Karpas-422 (cell line): ENCODE results near the gene MRPL54. TPM values are rescaled to one million over a fixed set of nuclear protein-coding genes. Genes with fewer than 3 reads are reported as not detected.

Experiments used
- DNase-seq: peaks from one replicate; pipeline ENCODE4 v3.0.0-alpha.2; 2015
- H2AFZ ChIP-seq: fragments of 200-600 bp; sonication (generic); 2 replicates; pipeline ENCODE4 v1.6.1; 2014; ENCODE audit warnings: antibody characterized with exemption, low read length, mixed read lengths
- H3K27ac ChIP-seq: fragments of 200-600 bp; sonication (generic); 2 replicates; pipeline ENCODE4 v1.5.1; 2014; ENCODE audit warnings: mild to moderate bottlenecking, low read length, moderate library complexity
- H3K27me3 ChIP-seq: fragments of 200-600 bp; sonication (generic); 2 replicates; pipeline ENCODE4 v1.6.1; 2014; ENCODE audit warnings: low read length, mixed read lengths
- H3K36me3 ChIP-seq: fragments of 200-600 bp; sonication (generic); 2 replicates; pipeline ENCODE4 v1.6.1; 2014; ENCODE audit warnings: low read length, mixed read lengths; ENCODE audit not compliant: insufficient read depth
- H3K4me1 ChIP-seq: fragments of 200-600 bp; sonication (generic); 2 replicates; pipeline ENCODE4 v1.6.1; 2014; ENCODE audit warnings: mild to moderate bottlenecking, low read length, mixed read lengths
- H3K4me2 ChIP-seq: fragments of 200-600 bp; sonication (generic); 2 replicates; pipeline ENCODE4 v1.6.1; 2014; ENCODE audit warnings: low read length, low read depth, mild to moderate bottlenecking; ENCODE audit not compliant: poor library complexity, severe bottlenecking
- H3K4me3 ChIP-seq: fragments of 200-600 bp; sonication (generic); 2 replicates; pipeline ENCODE4 v1.5.1; 2014; ENCODE audit warnings: mild to moderate bottlenecking, antibody characterized with exemption, low read length, mixed read lengths
- H3K79me2 ChIP-seq: fragments of 200-600 bp; sonication (generic); 2 replicates; pipeline ENCODE4 v1.6.1; 2014; ENCODE audit warnings: mild to moderate bottlenecking, low read length, mixed read lengths
- H3K9ac ChIP-seq: fragments of 200-600 bp; sonication (generic); 2 replicates; pipeline ENCODE4 v1.6.0; 2014; ENCODE audit warnings: low read length
- H3K9me2 ChIP-seq: fragments of 200-600 bp; sonication (generic), shearing (Covaris generic); replicated peaks from 2 replicates; pipeline ENCODE4 v1.6.0; 2014; ENCODE audit warnings: mild to moderate bottlenecking, low read length, moderate library complexity; ENCODE audit not compliant: insufficient read depth
- H3K9me3 ChIP-seq: fragments of 300-700, 200-600 bp; sonication (generic); 2 replicates; pipeline ENCODE4 v1.6.1; 2014; ENCODE audit warnings: low read length, mixed read lengths
- H4K20me1 ChIP-seq: fragments of 200-600 bp; sonication (generic); 2 replicates; pipeline ENCODE4 v1.6.1; 2014; ENCODE audit warnings: mild to moderate bottlenecking, antibody characterized with exemption, low read length, low read depth; ENCODE audit not compliant: insufficient read depth
- total RNA-seq: library from RNA; depleted of rRNA; stranded (reverse); fragments of >200 nt; shearing (Covaris generic); gene quantifications from 2 replicates; pipeline ENCODE4 v1.2.3, GENCODE V29; 2014; ENCODE audit warnings: low replicate concordance

MRPL54 gene
- total RNA-seq, 1 experiment from 2014 or later = 44.2 TPM

- Histone ChIP-seq H3K27me3 (no peaks in the 10 kb centered on the region), H3K9me3 (no peaks in the 10 kb centered on the region), H3K79me2 (no peaks in the 10 kb centered on the region), H3K4me1 (no peaks in the 10 kb centered on the region), H4K20me1 (no peaks in the 10 kb centered on the region), H3K4me2 (no peak overlapping the region), H3K27ac (no peak overlapping the region), H3K9ac (no peak overlapping the region), H3K36me3 (no peaks in the 10 kb centered on the region), H3K4me3 (no peak overlapping the region), H2AFZ (no peak overlapping the region), H3K9me2 (no peaks in the 10 kb centered on the region)
- DNase-seq = no peak
These were observed 6.2 kb downstream of the MRPL54 start for GRCh38 chr19:3768748-3769099.

GRCh38 chr19:3769494-3769893, 7.0 kb downstream of the MRPL54 start:
- Histone ChIP-seq H4K20me1 (no peaks in the 10 kb centered on the region), H3K36me3 (no peaks in the 10 kb centered on the region), H3K4me1 (no peaks in the 10 kb centered on the region), H3K9me2 (no peaks in the 10 kb centered on the region), H3K9ac (no peak overlapping the region), H3K27ac (no peak overlapping the region), H3K9me3 (no peaks in the 10 kb centered on the region), H3K79me2 (no peaks in the 10 kb centered on the region), H2AFZ (no peak overlapping the region), H3K4me3 (no peak overlapping the region), H3K4me2 (no peak overlapping the region), H3K27me3 (no peaks in the 10 kb centered on the region)
- no peak for DNase-seq

GRCh38 chr19:3770136-3770999, 7.9 kb downstream of the MRPL54 start:
- no peak overlapping the region for H3K27ac ChIP-seq
- H3K27me3 ChIP-seq = no peaks in the 10 kb centered on the region
- H3K36me3 ChIP-seq = no peaks in the 10 kb centered on the region
- no peak overlapping the region for H3K9ac ChIP-seq
- H3K9me2 ChIP-seq = no peaks in the 10 kb centered on the region
- no peak for DNase-seq
- H3K4me1 ChIP-seq = no peaks in the 10 kb centered on the region
- H3K4me2 ChIP-seq = no peak overlapping the region
- H3K79me2 ChIP-seq = no peaks in the 10 kb centered on the region
- H2AFZ ChIP-seq = no peak overlapping the region
- no peaks in the 10 kb centered on the region for H4K20me1 ChIP-seq
- H3K9me3 ChIP-seq = no peaks in the 10 kb centered on the region
- no peak overlapping the region for H3K4me3 ChIP-seq

GRCh38 chr19:3771000-3771905, 8.8 kb downstream of the MRPL54 start:
- no peak overlapping the region for H3K4me2 ChIP-seq
- H3K9ac ChIP-seq = no peak overlapping the region
- H3K79me2 ChIP-seq = no peaks in the 10 kb centered on the region
- no peak overlapping the region for H2AFZ ChIP-seq
- H3K27ac ChIP-seq = no peak overlapping the region
- no peaks in the 10 kb centered on the region for H3K9me2 ChIP-seq
- H3K4me3 ChIP-seq = no peak overlapping the region
- no peaks in the 10 kb centered on the region for H3K27me3 ChIP-seq
- no peaks in the 10 kb centered on the region for H3K36me3 ChIP-seq
- no peak for DNase-seq
- H3K4me1 ChIP-seq = no peaks in the 10 kb centered on the region
- no peaks in the 10 kb centered on the region for H3K9me3 ChIP-seq
- H4K20me1 ChIP-seq = no peaks in the 10 kb centered on the region

GRCh38 chr19:3771906-3772455, 9.5 kb downstream of the MRPL54 start, which contains the start of gene RAX2:
Gene RAX2 (minus strand): TSS chr19:3772228. CDS start chr19:3771742, 486 bp downstream.
- no peaks in the 10 kb centered on the region for H3K9me2 ChIP-seq
- H3K9ac ChIP-seq = no peak within 1 kb of the TSS
- no peaks in the 10 kb centered on the region for H3K27me3 ChIP-seq
- H3K4me1 ChIP-seq = no peaks in the 10 kb centered on the region
- DNase-seq = no peak
- no peak within 1 kb of the TSS for H2AFZ ChIP-seq
- H4K20me1 ChIP-seq = no peaks in the 10 kb centered on the region
- no peak within 1 kb of the TSS for H3K4me2 ChIP-seq
- H3K9me3 ChIP-seq = no peaks in the 10 kb centered on the region
- H3K27ac ChIP-seq = no peak within 1 kb of the TSS
- H3K36me3 ChIP-seq = no peaks in the 10 kb centered on the region
- no peak within 1 kb of the TSS for H3K4me3 ChIP-seq
- H3K79me2 ChIP-seq = no peaks in the 10 kb centered on the region

- H2AFZ ChIP-seq = no peak overlapping the region
- H3K4me2 ChIP-seq = no peak overlapping the region
- H3K79me2 ChIP-seq = no peaks in the 10 kb centered on the region
- H3K27ac ChIP-seq = no peak overlapping the region
- H3K27me3 ChIP-seq = no peaks in the 10 kb centered on the region
- no peak for DNase-seq
- no peak overlapping the region for H3K4me3 ChIP-seq
- H3K36me3 ChIP-seq = no peaks in the 10 kb centered on the region
- H3K9me2 ChIP-seq = no peaks in the 10 kb centered on the region
- H4K20me1 ChIP-seq = no peaks in the 10 kb centered on the region
- no peak overlapping the region for H3K9ac ChIP-seq
- no peaks in the 10 kb centered on the region for H3K4me1 ChIP-seq
- no peaks in the 10 kb centered on the region for H3K9me3 ChIP-seq
These were observed 11.5 kb downstream of the MRPL54 start for GRCh38 chr19:3773814-3774515.

GRCh38 chr19:3774621-3775373, 12.3 kb downstream of the MRPL54 start:
- Histone ChIP-seq H3K9ac (no peak overlapping the region), H4K20me1 (no peaks in the 10 kb centered on the region), H3K27ac (no peak overlapping the region), H3K79me2 (no peaks in the 10 kb centered on the region), H3K9me2 (no peaks in the 10 kb centered on the region), H2AFZ (no peak overlapping the region), H3K36me3 (no peaks in the 10 kb centered on the region), H3K9me3 (no peaks in the 10 kb centered on the region), H3K4me3 (no peak overlapping the region), H3K27me3 (no peaks in the 10 kb centered on the region), H3K4me2 (no peak overlapping the region), H3K4me1 (no peaks in the 10 kb centered on the region)
- DNase-seq = no peak
